HCEC 1CT (cell line): Measurements from ENCODE around the gene VSX2.
A peak's percentile ranks its signal among the peaks of the same experiment; 100 is the strongest.

Experiments used
- DNase-seq: peaks from one replicate; pipeline ENCODE4 v3.0.0-alpha.2; 2017

The VSX2 gene

DNA sequence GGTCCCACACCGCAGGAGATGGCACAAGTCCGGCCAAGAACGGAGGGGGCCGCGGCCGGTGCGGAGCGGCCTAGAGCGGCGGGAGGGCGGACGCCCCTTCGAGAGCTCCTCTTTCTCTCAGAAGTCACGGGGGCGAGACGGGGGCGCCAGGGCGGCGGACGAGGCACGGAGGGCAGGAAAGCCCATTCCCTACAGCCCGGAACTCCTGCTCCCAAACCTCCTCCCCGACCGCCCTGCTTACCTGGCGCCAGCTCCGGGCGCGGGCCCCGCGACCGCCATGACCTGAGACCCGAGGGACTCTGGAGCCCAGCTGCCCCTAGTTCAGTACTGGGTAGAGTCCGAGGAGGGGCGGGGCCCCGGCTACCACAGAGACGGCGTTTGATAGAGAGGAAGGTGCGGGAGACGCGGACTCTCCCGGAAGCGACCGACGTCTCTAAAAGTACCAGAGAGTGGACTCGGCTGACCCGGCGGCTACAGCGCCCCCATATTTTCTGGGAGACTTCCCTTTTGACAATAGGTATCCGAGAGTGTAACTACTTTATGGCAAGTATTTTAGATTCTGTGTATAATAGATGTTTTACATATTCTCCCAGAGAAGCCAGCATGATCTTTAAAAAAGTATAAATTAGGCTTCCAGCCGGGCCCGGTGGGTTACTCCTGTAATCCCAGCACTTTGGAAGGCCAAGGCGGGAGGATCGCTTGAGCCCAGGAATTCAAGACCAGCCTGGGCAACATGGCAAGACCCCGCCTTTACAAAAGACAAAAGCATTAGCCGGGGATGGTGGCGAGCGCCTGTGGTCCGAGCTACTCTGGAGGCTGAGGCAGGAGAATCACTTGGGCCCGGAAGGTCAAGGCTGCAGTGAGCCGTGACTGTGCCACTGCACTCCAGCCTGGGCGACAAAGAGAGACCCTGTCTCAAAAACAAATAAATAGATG lies 63.7 kb downstream of the VSX2 start, which contains the start of gene ABCD4:
ABCD4 (minus strand) TSS at position 301 of the 936 bp plus-strand sequence; CDS start at position 279, 22 bp downstream.
- peak; percentile 93 for DNase-seq

DNA sequence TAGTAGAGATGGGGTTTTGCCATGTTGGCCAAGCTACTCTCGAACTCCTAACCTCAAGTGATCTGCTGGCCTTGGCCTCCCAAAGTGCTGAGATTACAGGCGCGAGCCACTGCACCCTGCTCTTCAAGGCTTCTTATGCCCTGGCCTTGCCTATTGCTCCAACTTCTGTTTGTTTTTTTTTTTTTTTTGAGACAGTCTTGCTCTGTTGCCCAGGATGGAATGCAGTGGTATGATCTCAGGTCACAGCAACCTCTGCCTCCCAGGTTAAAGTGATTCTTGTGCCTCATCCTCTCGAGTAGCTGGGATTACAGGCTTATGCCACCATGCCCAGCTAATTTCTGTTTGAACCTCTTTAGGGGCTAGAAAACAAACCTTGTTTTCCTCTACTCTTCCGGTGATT lies 69.4 kb downstream of the VSX2 start:
- DNase-seq: no peak

DNA sequence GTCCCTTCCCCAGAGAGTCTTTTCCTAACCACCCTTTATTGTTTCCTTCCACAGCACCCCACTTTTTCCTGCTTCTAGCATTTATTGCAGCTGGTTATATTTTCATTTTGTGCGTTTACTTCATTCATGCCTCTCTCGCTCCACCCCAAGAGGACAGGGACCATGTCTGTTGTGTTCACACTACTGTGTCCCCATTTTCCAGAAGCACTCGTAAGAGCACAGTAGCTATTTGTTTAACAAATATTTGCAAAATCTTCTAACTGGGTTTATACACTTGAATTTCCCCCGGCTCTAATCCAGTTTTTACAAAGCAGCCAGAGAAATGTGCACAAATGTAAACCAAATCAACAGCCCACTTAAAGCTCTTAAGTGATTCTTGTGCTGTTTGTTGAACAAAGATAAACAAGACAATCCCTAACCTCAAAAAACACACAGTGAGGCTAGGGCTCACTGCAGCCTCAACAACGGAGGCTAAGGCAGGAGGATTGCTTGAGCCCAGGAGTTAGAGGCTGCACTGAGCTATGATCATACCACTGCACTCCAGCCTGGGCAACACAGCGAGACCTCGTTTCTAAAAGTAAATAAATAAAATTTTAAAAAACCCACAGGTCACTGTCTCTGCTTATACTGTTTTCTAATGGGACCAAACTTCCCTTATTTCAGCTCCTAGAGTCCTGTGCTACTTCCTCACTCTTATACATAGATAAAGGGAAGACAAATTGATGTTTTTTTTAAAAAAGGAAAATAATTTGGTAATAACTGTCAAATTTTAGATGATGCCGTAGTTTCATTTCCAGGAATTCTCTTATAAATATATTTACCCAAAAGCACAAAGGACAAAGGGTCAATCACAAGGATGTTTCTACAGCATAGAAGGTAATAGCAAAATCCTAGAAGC lies 70.1 kb downstream of the VSX2 start:
- no peak for DNase-seq

DNA sequence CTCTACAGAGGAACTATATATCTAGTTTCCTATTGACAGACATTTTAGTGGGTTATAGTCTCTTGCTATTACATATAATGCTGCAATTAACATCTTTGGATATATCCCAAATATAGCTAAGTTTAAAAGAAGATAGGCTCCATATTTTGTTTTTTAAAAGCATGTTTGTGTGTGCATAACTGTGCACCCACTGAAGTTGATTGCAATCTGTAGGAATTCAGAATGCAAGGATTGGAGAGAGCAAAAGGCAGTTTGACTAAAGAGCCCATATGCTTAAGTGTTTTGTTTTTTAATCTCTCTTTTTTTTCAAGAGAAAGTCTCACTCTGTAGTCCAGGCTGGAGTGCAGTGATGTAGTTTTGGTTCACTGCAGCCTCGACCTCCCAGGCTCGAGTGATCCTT lies 72.9 kb downstream of the VSX2 start:
- DNase-seq: no peak
